Pancreas (tissue), 10 donors: ENCODE data around the gene ZNF414. TPM values are rescaled to one million over a fixed set of nuclear protein-coding genes. Genes with fewer than 3 reads are reported as not detected.

Source experiments
- ATAC-seq, 4 donors: fragments of 200-7000 bp; cut with Tn5 transposase; one replicate each; pipeline versions ENCODE4 v1.8.0 to v1.9.1; 2020; ENCODE audit warnings: mild to moderate bottlenecking in 4 of 4, moderate library complexity in 4 of 4
- DNase-seq, 6 donors: peaks; one replicate each; pipeline ENCODE4 v3.0.0-alpha.2; 2020
- FAIRE-seq: peaks from 2 replicates; lab custom pipeline; 2012; peaks lifted over from hg19 to GRCh38; lab: Jason Lieb, UNC
- H3K27ac ChIP-seq, 4 donors: fragments of 200-600 bp; sonication (generic); 1 replicate in 3 of 4; 2 replicates in 1 of 4; pipeline versions ENCODE4 v1.5.0 to v1.8.0; 2020
- H3K27me3 ChIP-seq, 4 donors: fragments of 200-600 bp; one replicate each; pipeline ENCODE4 v1.8.0; 2021
- H3K36me3 ChIP-seq, 3 donors: fragments of 200-600 bp; sonication (generic) in 1 of 3; one replicate each; pipeline versions ENCODE4 v1.5.0 to v1.8.0; 2020 to 2021
- H3K4me1 ChIP-seq, 3 donors: fragments of 200-600 bp; one replicate each; pipeline ENCODE4 v1.8.0; 2021
- H3K4me3 ChIP-seq, 4 donors: fragments of 200-600 bp; sonication (generic) in 2 of 4; one replicate each; pipeline versions ENCODE4 v1.5.0 to v1.8.0; 2020 to 2021
- H3K9me3 ChIP-seq, 4 donors: fragments of 200-600 bp; one replicate each; pipeline ENCODE4 v1.8.0; 2021
- WGBS, 2 donors: extraction: QIAGEN DNeasy Blood & Tissue Kit; methylation state at CpG; one replicate each; pipeline ENCODE4 v1.1.7; 2013; 5-methylcytosine and 5-hydroxymethylcytosine counted together
- intact Hi-C, 3 donors: fragments of 100-400 bp; cut with DNase I; formaldehyde crosslinking; loops; one replicate each; pipeline versions ENCODE4 v1.11.1 to v1.14.2; 2022
- polyA plus RNA-seq, 2 donors: library from polyadenylated mRNA; stranded (reverse); fragments of 200-250 nt; gene quantifications; one replicate each; pipeline ENCODE4 v1.2.3, GENCODE V29; 2013
- total RNA-seq, 6 donors: library from RNA; stranded (reverse); fragmentation: NEBNext Ultra II Directional in 4 of 6; extraction: Animal tissue kit (Norgen Biotek cat#: 25700) in 4 of 6; gene quantifications; one replicate each; pipeline versions ENCODE4 v1.2.1 to v1.2.4, GENCODE V29; 2021 to 2023
- TF ChIP-seq, protein P1 (sequence below), 4 donors: fragments of 200-600 bp; sonication (generic) in 3 of 4; IDR thresholded peaks; one replicate each; pipeline versions ENCODE4 v1.5.0 to v1.8.0; 2021; ENCODE audit warnings: antibody characterized with exemption in 4 of 4
- donor health status: healthy with polysubstance abuse.
- donor health status: DM: no; HTN: no; CAD: no; lungs with moderate emphysema.
- donor health status: DM: no; HTN: no; CAD: no.
- donor health status: control.
- donor health status: control.
- donor health status: Bipolar disorder and iron deficiency.
- donor health status: DM: yes; HTN: yes; CAD: no.
- donor health status: DM: no; HTN: no; CAD: no.
- donor health status: DM: no; HTN: no; CAD: no.
- donor health status: DM: yes; HTN: yes; CAD: no.

ZNF414 gene
- total and polyA plus RNA-seq, 8 donors: 7.3 to 36.9 (median 13.1) TPM

DNA sequence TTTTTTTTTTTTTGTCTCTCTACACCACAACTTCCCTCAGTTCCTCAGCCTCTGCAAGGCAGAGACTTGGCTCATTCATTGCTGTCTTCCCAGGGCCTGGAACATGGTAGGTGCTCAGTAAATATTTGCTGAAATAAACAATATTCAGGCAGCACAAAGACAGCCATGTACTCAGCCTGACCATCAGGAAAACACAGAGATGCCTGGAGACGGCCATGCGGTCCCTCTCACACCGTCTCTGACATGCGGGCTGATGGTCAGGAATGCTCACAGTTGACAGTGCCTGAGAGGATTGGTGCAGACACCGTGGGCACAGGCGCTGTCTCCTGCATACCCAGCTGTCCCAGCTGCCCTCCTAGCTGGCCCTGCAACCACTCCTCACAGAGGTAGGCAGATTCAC, 12.5 kb downstream of the ZNF414 start:
- no peak for ATAC-seq
- H3K4me3 ChIP-seq: no peak overlapping the region
- TF ChIP-seq, protein P1, sequence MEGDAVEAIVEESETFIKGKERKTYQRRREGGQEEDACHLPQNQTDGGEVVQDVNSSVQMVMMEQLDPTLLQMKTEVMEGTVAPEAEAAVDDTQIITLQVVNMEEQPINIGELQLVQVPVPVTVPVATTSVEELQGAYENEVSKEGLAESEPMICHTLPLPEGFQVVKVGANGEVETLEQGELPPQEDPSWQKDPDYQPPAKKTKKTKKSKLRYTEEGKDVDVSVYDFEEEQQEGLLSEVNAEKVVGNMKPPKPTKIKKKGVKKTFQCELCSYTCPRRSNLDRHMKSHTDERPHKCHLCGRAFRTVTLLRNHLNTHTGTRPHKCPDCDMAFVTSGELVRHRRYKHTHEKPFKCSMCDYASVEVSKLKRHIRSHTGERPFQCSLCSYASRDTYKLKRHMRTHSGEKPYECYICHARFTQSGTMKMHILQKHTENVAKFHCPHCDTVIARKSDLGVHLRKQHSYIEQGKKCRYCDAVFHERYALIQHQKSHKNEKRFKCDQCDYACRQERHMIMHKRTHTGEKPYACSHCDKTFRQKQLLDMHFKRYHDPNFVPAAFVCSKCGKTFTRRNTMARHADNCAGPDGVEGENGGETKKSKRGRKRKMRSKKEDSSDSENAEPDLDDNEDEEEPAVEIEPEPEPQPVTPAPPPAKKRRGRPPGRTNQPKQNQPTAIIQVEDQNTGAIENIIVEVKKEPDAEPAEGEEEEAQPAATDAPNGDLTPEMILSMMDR (IDR thresholded peaks at IDR 0.05): no peak
- H3K27me3 ChIP-seq: no peaks in the 10 kb centered on the region
- no peak overlapping the region for H3K27ac ChIP-seq
- H3K4me1 ChIP-seq: no peaks in the 10 kb centered on the region
- H3K9me3 ChIP-seq: no peaks in the 10 kb centered on the region
- no peak for FAIRE-seq
- H3K36me3 ChIP-seq: no peaks in the 10 kb centered on the region
- DNase-seq: no peak
- intact Hi-C loops: loop anchor here in 2 of 3 donors (10.0 kb wide), 1 partner anchor 147 kb away; no protein-coding TSS in a partner anchor
- 69 to 85% methylated on average over 6 of the region's 6 CpGs for WGBS, 2 donors

DNA sequence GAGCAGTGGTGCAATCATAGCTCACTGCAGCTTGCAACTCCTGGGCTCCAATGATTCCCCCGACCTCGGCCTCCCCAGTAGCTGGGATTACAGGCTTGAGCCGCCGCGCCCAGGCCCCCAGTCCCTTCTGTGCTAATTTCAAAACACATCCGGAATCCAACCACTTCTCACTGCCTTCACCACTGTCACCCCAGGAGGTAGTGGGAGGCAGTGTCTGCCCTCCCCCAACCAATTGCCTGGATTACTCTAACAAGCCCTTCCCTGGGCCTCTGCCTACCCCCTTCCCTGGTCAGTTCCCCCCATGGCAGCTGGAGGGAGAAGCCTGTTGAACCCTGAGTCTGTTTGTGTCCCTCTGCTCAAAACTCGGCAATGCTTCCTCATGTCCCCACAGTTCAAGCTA, 13.8 kb downstream of the ZNF414 start:
- WGBS, 2 donors: 66 to 73% methylated on average over 7 of the region's 7 CpGs
- Histone ChIP-seq H3K9me3 (no peaks in the 10 kb centered on the region), H3K27me3 (no peaks in the 10 kb centered on the region), H3K36me3 (no peaks in the 10 kb centered on the region), H3K4me3 (no peak overlapping the region), H3K4me1 (no peaks in the 10 kb centered on the region), H3K27ac (no peak overlapping the region)
- intact Hi-C loops: loop anchor here in 2 of 3 donors (10.0 kb wide), 1 partner anchor 145 kb away; no protein-coding TSS in a partner anchor
- FAIRE-seq (no peak), ATAC-seq (peak in 1 of 4 donors; percentile 48), DNase-seq (no peak)
- TF ChIP-seq, protein P1 (IDR thresholded peaks at IDR 0.05): no peak

DNA sequence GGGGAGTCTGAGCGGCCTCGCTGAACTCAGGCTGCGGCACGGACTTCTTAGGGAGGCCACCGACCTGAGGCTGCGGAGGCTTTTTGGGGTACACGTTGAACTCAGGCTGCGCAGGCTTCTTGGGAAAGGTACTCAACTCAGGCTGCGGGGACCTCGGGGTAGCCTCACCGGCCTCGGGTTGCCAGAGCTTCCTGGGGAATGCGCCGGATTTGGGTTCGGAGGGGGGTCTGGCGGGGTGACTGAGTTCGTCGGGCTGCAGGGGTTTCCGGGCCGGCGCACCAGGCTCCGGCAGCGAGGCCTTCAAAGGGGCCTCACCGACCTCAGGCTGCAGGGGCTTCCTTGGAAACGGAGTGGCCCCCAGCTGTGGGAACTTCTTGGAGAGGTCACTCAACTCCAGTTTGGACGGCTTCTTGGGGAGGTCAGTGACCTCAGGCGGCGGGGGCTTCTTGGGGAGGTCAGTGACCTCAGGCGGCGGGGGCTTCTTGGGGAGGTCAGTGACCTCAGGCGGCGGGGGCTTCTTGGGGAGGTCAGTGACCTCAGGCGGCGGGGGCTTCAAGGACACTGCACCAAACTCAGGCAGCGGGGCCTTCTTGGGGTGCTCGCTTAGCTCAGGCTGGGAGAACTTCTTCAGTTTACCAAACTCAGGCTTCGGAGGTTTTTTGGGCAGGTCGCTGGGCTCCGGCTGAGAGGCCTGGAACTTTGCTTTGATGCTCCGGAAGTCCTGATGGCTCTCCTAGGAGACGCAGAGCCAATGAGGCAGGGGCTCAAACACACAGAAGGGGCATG, 14.7 kb downstream of the ZNF414 start:
- Histone ChIP-seq H3K27ac (no peak overlapping the region), H3K27me3 (no peaks in the 10 kb centered on the region), H3K4me1 (no peaks in the 10 kb centered on the region), H3K36me3 (no peaks in the 10 kb centered on the region), H3K4me3 (no peak overlapping the region), H3K9me3 (no peaks in the 10 kb centered on the region)
- TF ChIP-seq, protein P1 (IDR thresholded peaks at IDR 0.05): no peak
- ATAC-seq (no peak), DNase-seq (no peak), FAIRE-seq (no peak)
- WGBS, 2 donors: 83 to 90% methylated on average over 39 to 41 of the region's 41 CpGs
- intact Hi-C loops: no loop called here

DNA sequence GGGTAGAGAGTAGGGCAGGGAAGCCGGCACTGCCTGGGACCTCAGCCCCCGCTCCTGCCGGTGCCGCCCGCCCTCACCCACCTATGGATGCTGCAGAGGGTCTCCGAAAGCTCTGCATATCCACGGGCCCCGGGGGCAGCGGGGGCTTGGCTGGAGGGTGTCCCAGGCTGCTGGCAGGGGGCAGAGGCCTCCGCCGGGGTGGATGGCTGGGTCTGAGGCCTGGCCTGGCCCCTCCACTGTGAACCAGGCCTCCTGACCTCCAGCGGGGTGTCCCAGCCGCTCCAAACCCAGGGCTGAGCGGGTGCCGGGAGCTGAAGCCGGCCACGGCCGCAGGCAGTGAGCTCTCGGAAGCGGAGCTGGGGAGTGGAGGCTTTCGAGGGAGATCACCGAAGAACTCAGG, 15.7 kb downstream of the ZNF414 start:
- TF ChIP-seq, protein P1 (IDR thresholded peaks at IDR 0.05): no peak
- Histone ChIP-seq H3K9me3 (no peaks in the 10 kb centered on the region), H3K27ac (no peak overlapping the region), H3K4me3 (no peak overlapping the region), H3K27me3 (no peaks in the 10 kb centered on the region), H3K36me3 (no peaks in the 10 kb centered on the region), H3K4me1 (no peaks in the 10 kb centered on the region)
- WGBS, 2 donors: 87 to 89% methylated on average over 21 to 22 of the region's 22 CpGs
- DNase-seq (peak in 1 of 6 donors; percentile 52), ATAC-seq (no peak), FAIRE-seq (no peak)
- intact Hi-C loops: no loop called here

DNA sequence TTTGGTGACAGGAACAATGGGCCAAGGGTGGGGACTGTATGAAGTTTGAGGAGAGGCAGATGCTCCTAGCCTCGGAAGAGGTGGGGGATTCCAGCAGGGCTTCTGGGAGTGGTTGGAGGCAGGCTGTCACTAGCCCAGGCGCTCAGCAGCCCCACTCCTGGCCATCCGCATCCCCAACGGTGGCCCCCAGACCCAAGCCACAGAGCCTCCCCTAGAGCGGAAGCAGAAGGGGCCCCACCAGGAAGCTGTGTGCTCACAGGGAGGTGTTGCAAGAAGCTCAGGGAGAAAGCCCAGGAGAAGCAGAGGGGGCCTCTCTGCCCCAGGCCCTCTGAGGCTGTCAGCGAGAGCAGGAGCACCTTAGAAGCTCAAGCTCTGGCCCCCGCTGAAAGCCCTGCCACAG, 19.8 kb downstream of the ZNF414 start:
- Histone ChIP-seq H3K4me1 (no peaks in the 10 kb centered on the region), H3K27me3 (no peaks in the 10 kb centered on the region), H3K36me3 (no peaks in the 10 kb centered on the region), H3K9me3 (no peaks in the 10 kb centered on the region), H3K27ac (no peak overlapping the region), H3K4me3 (no peak overlapping the region)
- FAIRE-seq (no peak), ATAC-seq (peak in 1 of 4 donors; percentile 24), DNase-seq (no peak)
- 83 to 93% methylated on average over 7 of the region's 7 CpGs for WGBS, 2 donors
- intact Hi-C loops: no loop called here
- TF ChIP-seq, protein P1 (IDR thresholded peaks at IDR 0.05): no peak
